ENCODE measurements around the gene TXNDC16.

DNA sequence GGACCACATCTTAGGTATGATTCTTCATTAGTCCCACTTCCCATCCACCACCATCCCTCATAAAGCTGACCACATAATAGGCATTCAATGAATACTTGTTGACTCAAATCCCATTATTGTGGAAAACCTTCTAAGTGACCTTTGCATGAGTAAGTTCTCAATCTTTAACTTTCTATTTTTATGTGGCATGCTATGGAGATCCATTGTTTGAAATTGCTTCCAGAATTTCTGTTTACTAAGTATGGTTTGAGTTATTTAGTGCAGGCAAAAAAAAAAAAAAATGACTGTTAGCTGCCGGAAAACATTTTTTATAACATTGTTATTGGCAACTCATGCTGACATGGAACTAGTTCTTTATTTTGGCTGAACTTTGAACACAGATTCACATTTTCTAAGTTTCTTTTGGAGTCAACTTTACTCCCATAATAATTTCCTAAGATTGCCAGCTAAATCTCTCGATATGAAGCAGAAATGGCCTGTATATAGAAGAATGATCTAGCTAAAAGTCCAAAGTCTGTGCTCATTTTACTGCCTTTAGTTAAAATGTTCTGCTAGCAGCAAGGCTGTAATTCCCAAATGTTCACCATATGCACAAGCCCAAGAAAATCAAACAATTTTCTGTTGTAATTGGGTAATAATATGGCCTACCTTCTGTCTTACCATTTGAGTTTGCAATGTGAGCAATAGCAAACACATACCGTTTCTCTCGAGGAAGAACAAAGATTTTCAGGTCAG is 160.3 kb downstream of the TXNDC16 start:
- TF ChIP-seq, protein P1, sequence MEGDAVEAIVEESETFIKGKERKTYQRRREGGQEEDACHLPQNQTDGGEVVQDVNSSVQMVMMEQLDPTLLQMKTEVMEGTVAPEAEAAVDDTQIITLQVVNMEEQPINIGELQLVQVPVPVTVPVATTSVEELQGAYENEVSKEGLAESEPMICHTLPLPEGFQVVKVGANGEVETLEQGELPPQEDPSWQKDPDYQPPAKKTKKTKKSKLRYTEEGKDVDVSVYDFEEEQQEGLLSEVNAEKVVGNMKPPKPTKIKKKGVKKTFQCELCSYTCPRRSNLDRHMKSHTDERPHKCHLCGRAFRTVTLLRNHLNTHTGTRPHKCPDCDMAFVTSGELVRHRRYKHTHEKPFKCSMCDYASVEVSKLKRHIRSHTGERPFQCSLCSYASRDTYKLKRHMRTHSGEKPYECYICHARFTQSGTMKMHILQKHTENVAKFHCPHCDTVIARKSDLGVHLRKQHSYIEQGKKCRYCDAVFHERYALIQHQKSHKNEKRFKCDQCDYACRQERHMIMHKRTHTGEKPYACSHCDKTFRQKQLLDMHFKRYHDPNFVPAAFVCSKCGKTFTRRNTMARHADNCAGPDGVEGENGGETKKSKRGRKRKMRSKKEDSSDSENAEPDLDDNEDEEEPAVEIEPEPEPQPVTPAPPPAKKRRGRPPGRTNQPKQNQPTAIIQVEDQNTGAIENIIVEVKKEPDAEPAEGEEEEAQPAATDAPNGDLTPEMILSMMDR (IDR thresholded peaks at IDR 0.05; ENCODE audit: low read depth, low read length) = no peak
- no peak for TF ChIP-seq POLR2A (IDR thresholded peaks at IDR 0.05; ENCODE audit: extremely low read depth, insufficient read length)
